PC-9 (cell line): Measurements from ENCODE around the gene OR2V2. TPM values are rescaled to one million over a fixed set of nuclear protein-coding genes. Genes with fewer than 3 reads are reported as not detected.

ENCODE experiments used
- BruUV-seq: library from RNA; stranded (reverse); fragments of 400-500 nt; replicated peaks from 2 replicates; lab custom pipeline; 2021; lab: Mats Ljungman, UMichigan
- CTCF ChIA-PET: fragments of 300-600 bp; sonication (Branson Sonifier 250); formaldehyde crosslinking; loops from one replicate; lab custom pipeline; 2022; ENCODE audit warnings: antibody characterized with exemption; lab: Charles Lee
- POLR2A ChIA-PET: fragments of 300-600 bp; sonication (Branson Sonifier 250); formaldehyde crosslinking; loops from one replicate; lab custom pipeline; 2022; ENCODE audit warnings: antibody characterized with exemption; ENCODE audit not compliant: unreplicated experiment; lab: Charles Lee
- DNase-seq, 2 experiments: peaks; one replicate each; pipeline versions ENCODE4 v3.0.0 to v3.0.0-alpha.2; 2015 to 2022; ENCODE audit warnings: mixed read lengths in 1 of 2
- H2AFZ ChIP-seq: fragments of 200-600 bp; sonication (generic); 2 replicates; pipeline ENCODE4 v1.8.1; 2017; ENCODE audit warnings: antibody characterized with exemption
- H3F3A ChIP-seq: fragments of 200-600 bp; sonication (generic); 2 replicates; pipeline ENCODE4 v1.8.1; 2017; ENCODE audit warnings: antibody characterized with exemption, mild to moderate bottlenecking, low read depth; ENCODE audit not compliant: insufficient read depth
- H3K27ac ChIP-seq: fragments of 200-600 bp; sonication (generic); 2 replicates; pipeline ENCODE4 v1.6.1; 2016; ENCODE audit warnings: mixed run types
- H3K27me3 ChIP-seq: fragments of 200-600 bp; sonication (generic); 2 replicates; pipeline ENCODE4 v1.6.1; 2016; ENCODE audit warnings: low read depth, mixed run types; ENCODE audit not compliant: insufficient read depth
- H3K36me3 ChIP-seq: fragments of 200-600 bp; sonication (generic); 2 replicates; pipeline ENCODE4 v1.6.1; 2016; ENCODE audit warnings: low read depth, mixed run types
- H3K4me1 ChIP-seq: fragments of 200-600 bp; sonication (generic); replicated peaks from 2 replicates; pipeline ENCODE4 v1.6.1; 2016; ENCODE audit warnings: mixed run types; ENCODE audit not compliant: insufficient read depth
- H3K4me2 ChIP-seq: fragments of 200-600 bp; sonication (generic); 2 replicates; pipeline ENCODE4 v1.6.1; 2017; ENCODE audit warnings: mixed run types
- H3K4me3 ChIP-seq: fragments of 200-600 bp; sonication (generic); 2 replicates; pipeline ENCODE4 v1.6.1; 2016; ENCODE audit warnings: mixed run types
- H3K79me2 ChIP-seq: fragments of 200-600 bp; sonication (generic); 2 replicates; pipeline ENCODE4 v1.6.1; 2017; ENCODE audit warnings: low read depth, mixed run types
- H3K9me2 ChIP-seq: fragments of 200-600 bp; sonication (generic); 2 replicates; pipeline ENCODE4 v1.8.1; 2017; ENCODE audit warnings: mild to moderate bottlenecking; ENCODE audit not compliant: insufficient read depth
- H3K9me3 ChIP-seq: fragments of 200-600 bp; sonication (generic); 2 replicates; pipeline ENCODE4 v1.8.1; 2016; ENCODE audit warnings: low read depth; ENCODE audit not compliant: insufficient read depth
- H4K20me1 ChIP-seq: fragments of 200-600 bp; sonication (generic); 2 replicates; pipeline ENCODE4 v1.8.1; 2017; ENCODE audit not compliant: insufficient read depth
- EZH2 ChIP-seq: fragments of 200-600 bp; sonication (generic); IDR thresholded peaks from 2 replicates; pipeline ENCODE4 v1.8.0; 2017; ENCODE audit warnings: antibody characterized with exemption, low read depth
- intact Hi-C: fragments of 100-400 bp; cut with micrococcal nuclease; formaldehyde crosslinking; loops from one replicate; pipeline ENCODE4 v1.10.0; 2022; ENCODE audit not compliant: unreplicated experiment
- total RNA-seq: library from RNA; stranded (reverse); gene quantifications from 2 replicates; pipeline ENCODE4 v1.2.3, GENCODE V29; 2021
- TF ChIP-seq, protein P1 (sequence below): fragments of 200-600 bp; sonication (generic); conservative IDR thresholded peaks from 2 replicates; pipeline ENCODE4 v1.6.1; 2017; ENCODE audit warnings: mixed run types, antibody characterized with exemption, mild to moderate bottlenecking, moderate library complexity

OR2V2 gene
- total RNA-seq, 1 experiment from 2014 or later: not detected

DNA sequence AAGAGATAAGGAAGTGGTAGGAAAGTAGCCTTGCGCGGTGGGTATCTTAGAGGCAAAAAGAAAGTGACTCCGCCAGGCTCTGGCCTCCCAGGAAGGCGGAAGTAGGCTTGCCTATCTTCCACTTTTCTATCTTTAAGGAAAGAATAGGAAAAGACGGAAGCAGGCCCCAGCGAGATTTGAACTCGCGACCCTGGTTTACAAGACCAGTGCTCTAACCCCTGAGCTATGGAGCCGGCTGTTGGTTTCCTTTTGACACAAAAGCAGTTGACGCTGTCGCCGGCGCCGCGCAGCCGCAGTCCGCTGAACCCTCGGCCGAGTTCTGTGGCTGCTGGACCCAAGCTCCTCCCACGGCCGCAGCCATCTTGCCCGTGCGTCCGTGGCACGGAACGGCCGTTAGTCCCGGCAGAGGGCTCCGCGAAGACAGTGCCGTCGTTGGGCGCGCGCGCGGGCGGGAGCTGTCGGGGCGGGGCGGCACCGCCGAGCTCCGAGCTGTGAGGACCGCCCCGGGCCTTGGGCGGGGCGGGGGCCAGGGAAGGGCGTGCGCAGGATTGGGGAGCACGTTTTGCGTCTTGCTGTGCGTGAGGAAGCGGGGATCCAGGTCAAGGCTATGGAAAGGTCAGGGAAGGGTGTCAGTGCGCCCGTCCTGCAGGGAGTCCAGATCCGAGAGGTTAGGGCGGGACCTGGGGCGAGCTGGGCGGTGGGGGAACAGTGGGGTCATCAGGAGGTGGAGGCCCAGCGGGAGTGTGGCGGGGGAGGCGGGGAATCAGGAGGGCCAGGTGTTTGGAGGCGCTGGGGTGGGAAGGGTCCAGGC lies 44.3 kb downstream of the OR2V2 start:
- Histone ChIP-seq H3K79me2 (no peaks in the 10 kb centered on the region), H3K4me3 (peak overlapping the region; percentile 98), H2AFZ (peak overlapping the region; percentile 91), H3F3A (peaks cover 23% of the 10 kb centered on the region; the same call in 1 of the 2 replicates), H4K20me1 (no peaks in the 10 kb centered on the region), H3K9me3 (no peaks in the 10 kb centered on the region), H3K27ac (peak overlapping the region; percentile 40; the same call in 1 of the 2 replicates), H3K36me3 (no peaks in the 10 kb centered on the region), H3K27me3 (no peaks in the 10 kb centered on the region), H3K4me2 (peak overlapping the region; percentile 97), H3K9me2 (no peaks in the 10 kb centered on the region), H3K4me1 (peaks cover 13% of the 10 kb centered on the region; the same call in 1 of the 2 replicates)
- TSS peak; percentile 75 for BruUV-seq
- no peak for TF ChIP-seq EZH2
- TF ChIP-seq, protein P1, sequence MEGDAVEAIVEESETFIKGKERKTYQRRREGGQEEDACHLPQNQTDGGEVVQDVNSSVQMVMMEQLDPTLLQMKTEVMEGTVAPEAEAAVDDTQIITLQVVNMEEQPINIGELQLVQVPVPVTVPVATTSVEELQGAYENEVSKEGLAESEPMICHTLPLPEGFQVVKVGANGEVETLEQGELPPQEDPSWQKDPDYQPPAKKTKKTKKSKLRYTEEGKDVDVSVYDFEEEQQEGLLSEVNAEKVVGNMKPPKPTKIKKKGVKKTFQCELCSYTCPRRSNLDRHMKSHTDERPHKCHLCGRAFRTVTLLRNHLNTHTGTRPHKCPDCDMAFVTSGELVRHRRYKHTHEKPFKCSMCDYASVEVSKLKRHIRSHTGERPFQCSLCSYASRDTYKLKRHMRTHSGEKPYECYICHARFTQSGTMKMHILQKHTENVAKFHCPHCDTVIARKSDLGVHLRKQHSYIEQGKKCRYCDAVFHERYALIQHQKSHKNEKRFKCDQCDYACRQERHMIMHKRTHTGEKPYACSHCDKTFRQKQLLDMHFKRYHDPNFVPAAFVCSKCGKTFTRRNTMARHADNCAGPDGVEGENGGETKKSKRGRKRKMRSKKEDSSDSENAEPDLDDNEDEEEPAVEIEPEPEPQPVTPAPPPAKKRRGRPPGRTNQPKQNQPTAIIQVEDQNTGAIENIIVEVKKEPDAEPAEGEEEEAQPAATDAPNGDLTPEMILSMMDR: no peak
- ChIA-PET CTCF (interaction anchor here (0.5 to 1.0 kb wide), 2 partner anchors 13 to 19 kb away, joined by 3 to 4 read pairs; partner anchors contain the start of gene TRIM7), POLR2A (interaction anchor here (0.5 to 0.9 kb wide), 4 partner anchors 13 to 57 kb away, joined by 3 to 4 read pairs (median 4); partner anchors contain the start of genes RACK1 and TRIM7)
- peak; percentile 87 to 97 for DNase-seq
- intact Hi-C loops: loop anchor here (1.0 to 2.0 kb wide), 4 partner anchors 15 to 381 kb away; no protein-coding TSS in a partner anchor

DNA sequence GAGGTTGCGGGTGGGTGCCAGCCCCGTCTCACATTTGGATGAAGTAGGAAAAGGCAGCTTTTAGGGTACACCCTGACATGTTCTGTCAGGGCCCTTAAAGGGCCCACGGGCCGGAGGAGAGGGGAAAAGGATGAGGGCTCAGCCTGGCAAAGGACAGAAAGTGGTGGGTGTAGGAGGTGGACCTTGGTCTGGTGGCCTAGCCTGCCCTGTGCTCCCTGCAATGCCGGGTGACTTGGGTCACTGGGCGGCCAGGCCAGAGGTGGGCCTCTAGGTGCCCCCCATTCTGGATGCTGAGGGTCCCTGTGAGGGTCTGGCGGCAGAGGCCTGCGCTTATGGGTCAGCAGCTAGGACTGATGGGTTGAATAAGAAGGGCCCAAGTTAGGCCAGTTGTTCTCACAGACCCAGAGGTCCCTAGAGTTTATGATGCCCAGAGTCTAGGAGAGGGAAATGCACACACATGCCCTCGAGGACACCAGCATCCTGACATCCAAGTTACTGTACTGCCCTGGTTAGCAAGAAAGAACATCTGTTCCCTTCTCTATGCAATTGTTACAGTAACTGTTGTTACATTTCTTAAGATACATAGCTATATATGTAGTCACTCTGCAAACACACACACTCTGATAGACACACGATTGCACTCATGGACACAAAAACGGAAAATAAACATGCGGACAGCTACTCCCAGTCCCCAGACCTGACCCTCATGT lies 45.1 kb downstream of the OR2V2 start:
- CTCF ChIA-PET: interaction anchor here (0.5 to 1.0 kb wide), 2 partner anchors 12 to 18 kb away, joined by 3 to 4 read pairs; partner anchors contain the start of gene TRIM7
- Histone ChIP-seq H3K4me2 (peak overlapping the region; percentile 82), H3K36me3 (no peaks in the 10 kb centered on the region), H2AFZ (peak overlapping the region; percentile 90), H4K20me1 (no peaks in the 10 kb centered on the region), H3K9me2 (no peaks in the 10 kb centered on the region), H3K27me3 (no peaks in the 10 kb centered on the region), H3F3A (peaks cover 17% of the 10 kb centered on the region; the same call in 1 of the 2 replicates), H3K79me2 (no peaks in the 10 kb centered on the region), H3K9me3 (no peaks in the 10 kb centered on the region), H3K4me1 (peaks cover 9% of the 10 kb centered on the region; the same call in 1 of the 2 replicates), H3K27ac (no peak overlapping the region), H3K4me3 (peak overlapping the region; percentile 98)
- peak in 1 of 2 experiments; percentile 54 for DNase-seq
- POLR2A ChIA-PET: interaction anchor here (0.5 to 0.7 kb wide), 2 partner anchors 12 to 51 kb away, joined by 4 read pairs; partner anchors contain the start of genes RACK1 and TRIM7
- BruUV-seq: TSS peak; percentile 58
- TF ChIP-seq, protein P1: no peak
- no peak for TF ChIP-seq EZH2
- intact Hi-C loops: no loop called here

DNA sequence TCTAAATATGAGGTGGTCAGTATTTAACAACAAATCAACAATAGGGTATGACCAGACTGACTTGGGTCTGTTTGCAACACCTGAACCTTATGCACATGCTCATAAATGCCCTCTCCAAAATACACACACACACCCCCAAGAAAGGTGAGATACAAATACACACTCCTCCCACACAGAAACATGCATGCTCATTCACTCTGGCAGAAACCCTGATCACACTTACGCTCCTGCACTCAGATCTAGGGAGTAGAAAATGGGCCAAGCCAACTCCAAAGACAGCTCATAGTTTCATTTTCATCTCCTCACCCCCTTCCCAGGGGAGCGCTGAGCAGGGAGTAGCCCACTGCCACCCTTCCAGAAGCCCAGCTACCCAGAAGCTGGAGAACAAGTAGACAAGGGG lies 46.3 kb downstream of the OR2V2 start:
- H4K20me1 ChIP-seq: no peaks in the 10 kb centered on the region
- intact Hi-C loops: no loop called here
- no peaks in the 10 kb centered on the region for H3K36me3 ChIP-seq
- H3K4me3 ChIP-seq: no peak overlapping the region
- no peaks in the 10 kb centered on the region for H3K27me3 ChIP-seq
- H2AFZ ChIP-seq: no peak overlapping the region
- no peak for TF ChIP-seq EZH2
- TF ChIP-seq, protein P1: no peak
- no peaks in the 10 kb centered on the region for H3K9me3 ChIP-seq
- peaks cover 9% of the 10 kb centered on the region; the same call in 1 of the 2 replicates for H3K4me1 ChIP-seq
- POLR2A ChIA-PET: no interaction called here
- no peaks in the 10 kb centered on the region for H3K9me2 ChIP-seq
- peaks cover 7% of the 10 kb centered on the region; the same call in 1 of the 2 replicates for H3F3A ChIP-seq
- H3K4me2 ChIP-seq: no peak overlapping the region
- no peak for DNase-seq
- H3K27ac ChIP-seq: no peak overlapping the region
- CTCF ChIA-PET: no interaction called here
- BruUV-seq: no TSS peak
- H3K79me2 ChIP-seq: no peaks in the 10 kb centered on the region
